SKM-1 treated with dmso at 0.1 percent for 144 hours (cell line): ENCODE measurements around the gene PLLP.
A peak's percentile ranks its signal among the peaks of the same experiment; 100 is the strongest.

Experiments
- DNase-seq: peaks from one replicate; lab custom pipeline; 2025; ENCODE audit not compliant: unreplicated experiment; lab: John Stamatoyannopoulos, UW

PLLP gene

GRCh38 chr16:57257455-57258070 is 26.9 kb downstream of the PLLP start:
- DNase-seq, result no peak

GRCh38 chr16:57256601-57257395 is 27.7 kb downstream of the PLLP start:
- DNase-seq, result no peak

- no peak for DNase-seq
These were observed 28.6 kb downstream of the PLLP start for GRCh38 chr16:57255686-57256415.

GRCh38 chr16:57253466-57253865 is 31.0 kb downstream of the PLLP start:
- DNase-seq, result no peak

DNA sequence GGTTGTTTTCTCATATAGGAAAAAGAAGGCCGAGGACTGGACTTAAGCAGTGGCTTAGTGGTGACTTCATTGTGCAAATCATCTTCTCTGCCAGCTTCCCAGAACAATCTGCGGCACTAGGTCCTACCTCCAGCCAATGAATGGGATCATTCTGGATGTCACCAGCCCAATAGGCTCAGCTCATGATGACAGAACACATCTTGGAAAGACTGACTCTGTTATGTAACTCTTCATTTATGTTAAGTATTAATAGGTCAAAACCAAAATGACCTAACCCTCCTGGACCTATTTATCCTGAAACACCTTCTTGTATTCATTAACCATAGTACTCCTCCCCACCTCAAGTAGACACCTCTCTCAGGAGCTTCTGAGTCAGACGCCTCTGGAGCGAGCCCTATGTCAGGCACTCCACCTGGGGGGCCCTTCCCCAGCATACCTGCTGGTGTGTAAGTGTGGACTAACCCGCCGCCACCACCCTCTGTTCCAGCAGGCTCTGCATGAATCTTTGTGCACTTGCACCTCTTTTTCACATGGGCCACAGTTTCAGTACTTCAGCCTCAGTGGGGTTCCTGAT is 32.2 kb downstream of the PLLP start:
- no peak for DNase-seq

GRCh38 chr16:57251352-57251751 is 33.1 kb downstream of the PLLP start:
- DNase-seq, result no peak

DNA sequence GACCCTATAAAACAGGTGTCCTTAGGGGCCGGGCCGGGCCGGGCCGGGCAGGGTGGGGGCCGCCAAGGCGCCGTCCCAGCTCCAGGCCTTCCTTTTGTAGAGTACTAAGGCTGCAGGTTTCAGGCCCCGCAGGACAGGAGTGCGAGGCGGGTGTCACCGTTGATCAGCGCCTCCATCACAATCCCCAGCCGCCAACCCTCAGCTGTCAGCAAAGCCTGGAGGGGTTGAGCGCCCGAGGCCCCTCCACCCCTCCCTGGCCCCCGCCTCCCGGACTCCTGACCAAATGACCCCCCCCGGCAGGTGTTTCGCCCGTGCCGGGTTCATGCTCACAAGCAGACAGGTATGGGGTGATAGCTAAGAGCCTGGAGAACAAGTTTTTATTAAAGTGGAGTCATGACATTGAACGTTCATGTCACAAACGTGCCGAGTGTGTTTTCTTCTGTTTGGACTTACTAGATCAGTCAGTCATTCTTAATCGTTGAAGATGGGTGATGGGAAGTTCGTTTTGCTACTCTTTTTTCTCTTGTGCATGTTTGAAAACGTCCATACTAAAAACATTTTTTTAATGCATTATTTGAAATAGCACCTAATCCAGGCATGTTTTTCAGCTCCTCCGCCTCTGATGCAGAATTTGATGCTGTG is 38.9 kb downstream of the PLLP start:
- DNase-seq, result no peak

DNA sequence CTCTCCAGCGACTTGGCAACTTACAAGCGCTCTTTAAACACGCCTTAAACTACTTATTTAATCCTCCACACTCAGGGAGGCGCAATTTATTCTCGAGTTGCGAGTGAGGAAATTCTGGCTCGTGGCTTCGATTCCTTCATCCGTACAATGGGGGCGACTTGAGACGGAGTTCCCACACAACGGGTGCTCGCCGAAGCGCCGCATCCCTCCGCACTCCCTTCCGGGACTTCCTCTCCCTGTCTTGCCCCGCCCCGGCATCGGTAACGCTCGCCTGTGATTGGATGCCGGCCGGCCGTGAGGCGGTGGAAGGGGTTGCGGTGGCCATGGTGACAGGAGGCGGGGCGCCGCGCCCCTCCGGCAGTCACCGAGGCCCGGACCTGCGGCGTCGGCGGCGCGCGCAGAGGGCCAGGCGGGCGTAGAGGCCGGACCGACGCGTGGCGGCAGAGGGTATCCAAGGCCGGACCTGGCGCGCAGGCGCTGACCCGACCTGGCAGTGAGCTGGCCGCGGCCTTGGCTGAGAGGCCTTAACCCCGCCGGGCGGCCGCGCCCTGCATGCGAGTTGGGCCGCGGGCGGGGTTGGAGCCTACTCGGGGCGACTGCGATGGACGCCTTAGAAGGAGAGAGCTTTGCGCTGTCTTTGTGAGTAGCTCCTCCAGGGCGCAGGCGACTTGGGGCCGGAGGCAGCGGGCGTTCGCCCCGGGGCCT is 39.6 kb downstream of the PLLP start, which contains the start of gene ARL2BP:
Gene ARL2BP, plus strand, starts transcription at position 493 of the 705 bp plus-strand sequence. Its CDS starts 109 bp downstream, at position 602.
- DNase-seq, result peak; percentile 95

- no peak for DNase-seq
These were observed 40.1 kb downstream of the PLLP start for GRCh38 chr16:57244463-57244766.

DNA sequence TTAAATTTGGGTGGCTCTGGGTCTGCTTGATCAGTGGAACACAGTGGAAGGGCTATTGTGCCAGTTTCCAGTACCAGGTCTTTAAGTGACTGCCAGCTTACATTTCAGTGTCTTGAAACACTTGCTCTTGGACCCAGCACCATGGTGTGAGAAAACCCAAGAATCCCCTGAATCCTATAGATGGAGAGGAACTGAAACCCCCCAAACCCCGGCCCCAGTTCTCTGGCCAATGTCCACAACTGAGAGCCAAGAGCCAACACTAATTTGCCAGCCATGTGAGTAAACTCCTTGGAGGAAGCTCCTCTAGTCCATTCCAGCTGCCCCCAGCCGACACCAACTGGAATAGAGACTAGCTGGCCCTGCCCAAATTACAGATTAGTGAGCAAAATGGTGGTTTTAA is 41.8 kb downstream of the PLLP start:
- no peak for DNase-seq

GRCh38 chr16:57240851-57241250 is 43.6 kb downstream of the PLLP start:
- DNase-seq, result peak; percentile 74

GRCh38 chr16:57239107-57239506 is 45.4 kb downstream of the PLLP start:
- DNase-seq, result no peak

DNA sequence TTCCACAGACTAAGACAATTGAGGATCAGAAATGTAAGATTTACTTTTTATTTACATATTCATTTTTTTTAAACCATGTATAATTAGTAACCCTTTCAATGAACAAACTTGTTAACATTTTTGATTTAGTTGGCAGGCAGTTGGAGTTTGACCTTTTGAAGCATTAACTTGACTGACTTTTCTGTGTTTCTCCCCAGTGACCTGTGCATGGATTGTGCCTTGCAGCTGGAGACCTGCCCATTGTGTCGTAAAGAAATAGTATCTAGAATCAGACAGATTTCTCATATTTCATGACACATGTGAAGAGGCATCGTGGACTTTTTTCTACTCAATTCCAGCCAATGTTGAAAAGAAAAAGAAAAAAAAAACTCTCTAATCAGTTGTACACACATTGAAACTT is 45.8 kb downstream of the PLLP start:
- no peak for DNase-seq

GRCh38 chr16:57236022-57236350 is 48.5 kb downstream of the PLLP start:
- no peak for DNase-seq

- DNase-seq, result no peak
These were observed 49.1 kb downstream of the PLLP start for GRCh38 chr16:57235128-57236021.

GRCh38 chr16:57234707-57235092 is 49.8 kb downstream of the PLLP start:
- no peak for DNase-seq

GRCh38 chr16:57233944-57234706 is 50.3 kb downstream of the PLLP start:
- no peak for DNase-seq

DNA sequence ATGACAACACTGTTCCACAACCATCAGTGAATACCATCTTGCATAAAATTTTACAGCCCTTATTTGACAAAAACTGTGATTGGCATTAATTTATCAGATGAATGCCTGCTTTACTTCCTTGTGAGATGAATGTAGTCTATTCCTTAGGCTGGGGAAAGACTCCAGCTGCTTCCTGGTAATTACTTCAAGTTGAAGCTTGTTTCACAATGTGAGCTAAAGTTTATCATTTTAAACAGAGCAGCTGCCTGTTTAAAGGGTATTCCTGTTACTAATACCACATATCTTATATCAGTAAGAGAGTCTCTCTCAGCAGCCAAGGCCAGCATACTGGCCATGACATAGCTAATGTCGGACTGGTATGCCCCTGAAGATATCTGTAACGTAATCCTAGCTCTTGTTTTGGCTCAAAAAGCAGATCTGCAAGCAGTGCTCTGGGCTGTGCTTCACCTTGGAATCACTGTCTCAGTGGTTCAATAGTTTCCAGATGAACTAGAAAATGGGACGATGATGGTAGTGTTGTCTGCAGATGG is 52.6 kb downstream of the PLLP start:
- DNase-seq, result no peak

DNA sequence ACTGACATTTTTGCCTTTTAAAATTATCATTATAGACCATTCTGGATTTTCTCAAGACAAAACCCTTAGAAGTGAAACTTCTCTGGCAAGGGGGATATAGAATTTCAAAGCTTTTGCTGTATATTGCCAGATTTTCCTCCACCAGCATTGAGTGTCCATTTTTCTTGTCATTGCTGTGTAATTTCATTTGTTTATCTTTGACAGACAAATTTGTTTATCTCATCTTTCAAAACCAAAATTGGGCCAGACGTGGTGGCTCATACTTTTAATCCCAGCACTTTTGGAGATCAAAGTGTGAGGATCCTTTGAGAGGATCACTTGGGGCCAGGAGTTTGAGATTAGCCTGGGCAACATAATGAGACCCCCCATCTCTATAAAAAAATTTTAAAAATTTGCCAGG is 55.4 kb downstream of the PLLP start:
- no peak for DNase-seq
